HG03520 (cell line): ENCODE results near the gene MRPS31.
A peak's percentile ranks its signal among the peaks of the same experiment; 100 is the strongest.

Source experiments
- ATAC-seq: cut with Tn5 transposase; IDR thresholded peaks from one replicate; pipeline ENCODE4 v1.9.1; 2021; ENCODE audit warnings: mild to moderate bottlenecking, moderate library complexity; ENCODE audit not compliant: unreplicated experiment

The MRPS31 gene

GRCh38 chr13:40770934-40771618, at the start of gene MRPS31:
TSS of gene MRPS31 (minus strand) at chr13:40771190. CDS start at chr13:40771136, 54 bp downstream.
- peak; percentile 97 for ATAC-seq

DNA sequence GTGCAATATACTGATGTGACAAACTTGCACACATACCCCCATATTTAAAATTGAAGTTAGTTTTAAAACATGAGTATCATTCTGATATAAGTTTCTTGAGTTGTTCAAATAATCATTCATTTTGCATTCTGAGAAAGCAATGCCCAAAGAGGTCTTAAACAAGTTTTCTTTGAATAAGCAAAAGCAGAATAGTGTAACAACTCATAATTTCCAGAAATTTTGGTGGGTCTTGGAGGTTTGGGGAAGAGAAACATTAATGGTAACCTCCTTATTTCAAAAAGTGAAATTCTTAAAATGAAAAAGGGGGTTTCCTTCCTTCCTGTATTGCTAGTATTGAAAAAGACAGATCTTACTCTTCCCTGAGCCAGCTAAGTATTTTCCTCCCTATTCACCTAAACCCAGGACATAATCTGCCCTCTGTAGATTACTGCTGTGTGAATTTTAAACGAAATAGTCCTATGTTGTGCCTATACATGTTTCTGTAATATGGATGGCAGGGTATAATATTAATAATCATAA, 48.9 kb upstream of the MRPS31 start:
- no peak for ATAC-seq

- no peak for ATAC-seq
These were observed 47.9 kb upstream of the MRPS31 start for GRCh38 chr13:40818926-40819325.

- no peak for ATAC-seq
These were observed 43.8 kb upstream of the MRPS31 start for GRCh38 chr13:40814803-40815202.

DNA sequence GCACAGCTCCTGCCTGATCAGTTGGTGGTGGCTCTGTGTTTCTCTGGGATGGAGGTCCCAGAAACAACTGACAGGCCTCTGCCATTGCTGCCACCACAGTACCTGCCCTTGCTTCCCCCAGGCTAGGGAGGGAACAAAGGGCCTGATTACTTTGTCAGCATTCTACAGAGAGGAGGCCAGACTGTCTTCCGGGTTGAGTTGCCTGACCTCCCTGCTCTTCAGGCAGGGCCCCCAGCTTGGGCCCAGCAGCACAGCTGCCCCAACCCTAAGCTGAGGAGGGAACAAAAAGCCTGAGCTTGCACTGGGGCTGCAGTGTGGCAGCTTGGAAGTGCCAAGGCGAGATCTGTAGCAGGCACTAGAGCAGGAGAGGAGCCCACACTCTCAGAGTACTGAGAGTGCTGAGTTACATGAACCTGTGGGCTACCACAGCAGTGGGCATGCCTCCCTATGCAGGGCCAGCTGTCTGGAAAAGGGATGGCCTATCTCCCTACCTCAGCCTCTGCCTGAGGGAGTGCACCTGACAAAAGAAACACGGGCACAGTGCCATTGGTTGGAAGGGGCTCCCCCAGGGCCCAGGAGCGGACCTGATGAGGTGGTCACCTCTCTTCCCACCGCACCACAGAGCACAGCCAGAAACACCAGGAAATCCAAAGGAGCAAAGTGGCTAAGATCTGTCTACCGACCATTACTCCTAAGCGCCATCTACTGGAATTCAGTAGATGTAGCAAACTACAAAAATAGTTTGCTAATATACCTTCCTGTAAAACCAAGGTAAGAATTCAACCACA, 42.9 kb upstream of the MRPS31 start:
- ATAC-seq = peak; percentile 56

- no peak for ATAC-seq
These were observed 41.9 kb upstream of the MRPS31 start for GRCh38 chr13:40812724-40813445.

- ATAC-seq = no peak
These were observed 41.1 kb upstream of the MRPS31 start for GRCh38 chr13:40812102-40812501.

DNA sequence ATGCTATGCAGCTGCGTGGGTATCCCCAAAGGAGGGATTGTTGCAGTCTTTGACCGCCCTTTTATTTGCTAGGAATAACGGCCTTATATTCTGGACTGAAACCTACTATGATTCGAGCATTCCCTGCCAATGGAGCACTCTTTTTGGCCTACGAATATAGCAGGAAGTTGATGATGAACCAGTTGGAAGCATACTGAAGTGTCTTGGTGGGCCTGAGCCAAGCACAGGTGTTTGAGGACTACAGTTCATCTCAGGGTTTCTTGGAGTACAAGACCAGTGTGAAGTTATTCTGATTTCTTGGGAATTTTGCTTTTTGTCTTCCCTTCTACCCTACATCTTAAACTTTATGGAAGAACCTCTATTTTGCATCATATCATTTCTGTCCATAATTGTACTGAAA, 38.5 kb upstream of the MRPS31 start:
- ATAC-seq = no peak

GRCh38 chr13:40806241-40806640, 35.3 kb upstream of the MRPS31 start:
- no peak for ATAC-seq

GRCh38 chr13:40803316-40803715, 32.3 kb upstream of the MRPS31 start:
- no peak for ATAC-seq

GRCh38 chr13:40801255-40802217, 30.5 kb upstream of the MRPS31 start:
- ATAC-seq = no peak

GRCh38 chr13:40800559-40800958, 29.6 kb upstream of the MRPS31 start:
- no peak for ATAC-seq

DNA sequence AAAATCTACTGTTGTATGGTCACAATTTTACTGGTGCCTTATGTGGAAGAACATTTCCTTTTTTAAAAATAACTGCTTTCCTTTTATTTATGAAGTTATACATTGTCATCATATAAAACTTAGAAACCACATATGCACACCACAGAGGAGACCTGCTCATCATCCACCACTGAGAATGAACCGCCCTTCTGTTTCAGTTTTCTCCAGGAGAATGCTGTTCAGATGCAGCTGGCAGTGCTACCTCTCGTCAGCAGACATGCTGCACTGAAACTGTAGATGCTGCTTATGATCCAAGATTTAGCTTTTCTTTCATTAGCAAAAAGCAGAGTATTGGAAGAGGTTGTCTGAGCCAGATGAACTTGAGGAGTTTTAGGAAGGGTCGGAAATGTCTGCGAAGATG, 28.5 kb upstream of the MRPS31 start:
- no peak for ATAC-seq

- no peak for ATAC-seq
These were observed 27.4 kb upstream of the MRPS31 start for GRCh38 chr13:40798380-40798779.

- no peak for ATAC-seq
These were observed 25.7 kb upstream of the MRPS31 start for GRCh38 chr13:40796649-40797048.

DNA sequence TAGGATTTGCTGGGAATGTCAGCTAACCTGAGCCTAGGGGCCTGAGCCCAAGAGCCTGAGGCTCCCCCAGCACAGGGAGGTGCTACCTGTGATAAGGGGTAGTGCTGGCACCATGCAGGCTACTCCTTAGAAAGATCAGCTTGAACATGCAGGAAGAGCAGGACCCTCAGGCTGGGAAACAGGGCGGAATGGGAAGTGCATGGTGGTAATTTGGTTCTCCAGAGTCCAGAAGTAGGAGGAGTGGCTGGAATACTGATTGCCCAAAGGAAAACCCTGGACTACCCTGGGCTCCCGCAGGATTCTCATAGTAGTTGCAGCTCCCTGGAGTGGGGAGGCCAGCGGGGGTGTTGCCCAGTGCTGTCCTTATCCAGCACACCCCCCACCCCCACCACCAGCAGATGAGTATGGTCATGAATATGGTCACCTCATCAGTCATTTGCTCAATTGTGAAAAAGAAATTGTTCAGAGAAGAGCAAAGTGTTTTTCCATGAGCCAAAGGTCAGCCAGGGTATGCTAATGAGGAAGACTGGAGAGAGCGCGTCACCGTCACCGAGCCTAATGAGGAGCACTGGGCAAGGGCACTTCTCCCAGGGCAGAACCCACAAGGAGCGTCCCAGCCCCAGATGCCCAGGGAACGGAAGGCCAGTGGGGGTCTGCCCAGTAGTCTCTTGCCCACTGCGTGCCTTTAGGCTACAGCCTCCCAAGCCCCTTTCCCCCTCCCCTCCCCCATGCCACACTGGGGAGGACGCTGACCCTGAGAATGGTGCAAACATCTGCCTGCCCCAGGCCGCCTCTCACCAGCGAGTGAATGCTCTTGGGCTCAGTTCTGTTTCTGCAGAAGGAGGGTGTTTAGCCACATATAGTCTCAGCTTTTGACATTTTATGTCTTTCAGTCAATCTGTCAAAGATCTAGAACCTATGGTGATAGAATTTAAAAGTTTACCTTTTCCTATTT, 23.7 kb upstream of the MRPS31 start:
- ATAC-seq = no peak

GRCh38 chr13:40793339-40793738, 22.3 kb upstream of the MRPS31 start:
- ATAC-seq = no peak

- ATAC-seq = no peak
These were observed 21.5 kb upstream of the MRPS31 start for GRCh38 chr13:40792284-40793051.
